Measurements from ENCODE around the gene NR2C2AP.
"Not testable (repeated sequence)": the region's sequence is repeated elsewhere in the genome, so short reads cannot be mapped to it uniquely, and the experiment has no call there.

Gene NR2C2AP

DNA sequence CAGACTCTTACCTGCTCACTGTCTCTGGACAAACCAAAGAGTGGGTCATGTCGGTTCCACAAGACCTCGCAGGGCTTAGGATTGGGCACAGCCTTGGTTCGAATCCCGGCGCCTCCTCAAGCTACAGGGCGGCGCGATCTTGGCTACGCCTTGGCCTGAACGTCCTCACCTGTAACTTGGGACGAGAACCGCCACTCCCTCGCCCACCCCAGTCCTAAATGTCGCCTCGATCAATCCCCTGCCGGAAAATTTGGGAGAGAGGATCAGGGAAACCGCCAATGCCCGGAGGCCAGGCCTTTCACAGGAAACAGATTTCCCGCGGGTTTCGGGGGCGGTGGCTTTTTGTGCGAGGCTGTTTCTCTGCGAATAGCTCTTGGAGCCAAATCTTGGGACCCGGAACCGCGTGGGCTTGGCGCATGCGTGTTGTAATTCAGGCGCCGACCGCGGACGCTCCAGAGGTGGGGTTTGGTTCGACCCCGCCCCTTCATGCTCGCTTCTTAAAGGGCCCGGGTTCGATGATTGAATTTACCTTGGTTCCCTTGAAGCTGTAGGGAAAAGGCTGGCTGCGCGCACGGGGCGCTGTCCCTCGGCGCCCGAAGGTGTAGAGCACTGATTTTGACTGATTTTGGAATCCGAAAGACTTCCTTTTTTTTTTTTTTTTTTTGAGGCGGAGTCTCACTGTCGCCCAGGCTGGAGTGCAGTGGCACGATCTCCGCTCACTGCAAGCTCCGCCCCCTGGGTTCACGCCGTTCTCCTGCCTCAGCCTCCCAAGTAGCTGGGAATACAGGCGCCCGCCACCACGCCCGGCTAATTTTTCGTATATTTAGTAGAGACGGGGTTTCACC lies at the start of gene NR2C2AP:
TSS of gene NR2C2AP (minus strand) at position 403 of the 845 bp plus-strand sequence. CDS start at position 49, 354 bp downstream.
- DNase-seq = peak; percentile 93

DNA sequence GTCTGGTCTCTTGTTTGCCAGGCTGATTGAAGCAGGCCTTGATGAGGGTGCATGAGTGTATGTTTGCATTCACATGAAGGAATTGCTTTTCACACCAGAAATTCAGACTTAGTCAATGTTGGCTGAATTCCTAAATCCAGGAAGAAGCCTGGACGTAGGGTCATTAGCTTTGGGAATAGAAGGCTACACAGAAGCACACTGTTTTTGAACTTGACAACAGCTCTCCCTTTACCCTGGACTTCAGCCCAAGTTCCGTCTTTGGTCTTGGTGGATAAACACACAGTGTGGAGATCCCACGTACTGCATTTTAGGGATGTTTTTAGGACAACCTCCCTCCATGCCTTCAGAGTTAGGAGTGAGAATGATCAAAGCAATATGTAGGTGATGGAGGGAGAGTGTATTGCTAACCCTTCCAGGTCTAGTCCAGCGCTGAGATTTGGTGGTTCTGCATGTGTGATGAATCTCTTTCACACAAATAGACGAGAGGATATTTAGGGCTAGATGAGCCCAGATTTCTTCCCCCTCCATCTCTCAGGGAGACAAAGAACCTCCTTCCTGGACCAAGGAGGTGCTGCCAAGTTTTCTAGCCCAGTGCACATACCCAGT lies 47.1 kb upstream of the NR2C2AP start:
- DNase-seq = no peak

GRCh38 chr19:19240476-19240875 lies 37.3 kb upstream of the NR2C2AP start:
- no peak for DNase-seq

GRCh38 chr19:19239675-19240074 lies 36.5 kb upstream of the NR2C2AP start:
- no peak for DNase-seq

DNA sequence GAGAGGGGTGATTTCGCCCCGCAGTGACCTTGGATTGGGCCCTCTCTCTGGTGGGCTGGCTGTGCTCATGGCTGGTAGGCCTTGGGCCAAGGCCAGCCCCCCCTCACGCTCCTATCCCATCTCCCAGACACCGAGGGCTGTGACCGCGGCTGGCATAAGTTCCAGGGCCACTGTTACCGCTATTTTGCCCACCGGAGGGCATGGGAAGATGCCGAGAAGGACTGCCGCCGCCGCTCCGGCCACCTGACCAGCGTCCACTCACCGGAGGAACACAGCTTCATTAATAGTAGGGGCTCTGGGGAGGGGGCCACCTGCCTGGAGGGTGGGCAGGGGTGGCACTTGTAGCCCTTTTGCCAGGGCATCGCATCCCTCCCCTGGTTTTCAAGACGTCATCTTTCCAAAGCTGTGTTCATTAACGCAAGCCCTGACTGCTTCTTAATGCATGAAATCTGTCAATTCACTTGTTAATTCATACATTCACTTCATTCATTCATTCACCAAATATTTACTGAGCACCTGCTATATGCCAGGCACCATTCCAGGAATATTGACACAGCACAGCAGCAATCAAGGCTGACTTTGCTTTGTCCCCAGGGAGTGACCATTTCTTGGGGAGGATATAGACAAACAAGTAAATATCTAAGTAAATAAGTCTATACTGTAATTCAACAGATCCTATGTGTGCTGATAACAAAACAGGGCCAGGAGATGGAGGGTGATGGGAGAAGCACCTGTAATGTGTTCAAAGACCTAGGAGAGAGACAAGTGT lies 35.1 kb upstream of the NR2C2AP start:
- no peak for DNase-seq

GRCh38 chr19:19236173-19236572 lies 33.0 kb upstream of the NR2C2AP start:
- no peak for DNase-seq

DNA sequence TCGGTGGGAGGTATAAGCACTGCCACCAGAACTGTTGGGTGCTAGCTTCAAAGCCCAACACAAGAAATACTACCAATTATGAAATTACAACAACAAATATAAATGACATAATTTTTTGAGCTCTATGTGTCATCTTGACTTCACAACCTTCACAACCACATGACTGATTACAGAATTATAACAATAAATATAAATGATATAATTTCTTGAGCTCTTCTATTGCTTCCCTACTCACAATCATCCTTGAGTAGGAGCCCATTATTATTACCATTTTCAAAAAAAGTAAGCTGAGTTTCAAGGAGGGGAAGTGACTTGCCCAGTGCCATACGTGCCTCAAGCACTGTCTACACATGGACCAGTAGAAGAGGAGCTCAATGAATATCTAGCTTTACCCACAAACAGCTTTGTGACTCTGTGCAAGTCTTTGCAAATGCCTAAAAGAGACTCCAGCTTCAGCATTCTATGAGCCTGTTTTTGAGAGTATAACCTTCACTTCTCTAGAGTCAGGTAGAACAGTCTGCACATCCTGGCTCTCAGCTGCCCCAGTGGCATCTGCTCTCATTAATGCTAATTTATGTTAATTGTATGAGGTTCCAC lies 31.1 kb upstream of the NR2C2AP start:
- no peak for DNase-seq

- no peak for DNase-seq
Observed at GRCh38 chr19:19232261-19232721, 29.1 kb upstream of the NR2C2AP start.

DNA sequence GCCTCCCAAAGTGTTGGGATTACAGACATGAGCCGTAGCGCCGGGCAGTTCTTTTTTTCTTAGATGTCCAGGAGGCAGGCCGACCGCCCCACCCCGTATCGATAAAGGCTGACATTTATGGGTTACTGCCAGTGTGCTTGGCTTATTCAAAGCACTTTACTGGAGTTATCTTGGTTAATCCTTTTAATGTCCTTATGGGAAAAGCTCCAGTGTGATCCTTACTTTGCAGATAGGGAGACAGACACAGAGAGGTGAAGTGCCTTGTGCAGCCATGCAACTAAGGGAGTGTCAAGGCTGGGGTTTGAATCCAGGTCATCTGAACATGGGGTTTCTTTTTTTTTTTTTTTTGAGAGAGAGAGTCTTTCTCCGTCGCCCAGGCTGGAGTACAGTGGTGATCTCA lies 27.8 kb upstream of the NR2C2AP start:
- DNase-seq = no peak

- no peak for DNase-seq
Observed at GRCh38 chr19:19229701-19230100, 26.5 kb upstream of the NR2C2AP start.

DNA sequence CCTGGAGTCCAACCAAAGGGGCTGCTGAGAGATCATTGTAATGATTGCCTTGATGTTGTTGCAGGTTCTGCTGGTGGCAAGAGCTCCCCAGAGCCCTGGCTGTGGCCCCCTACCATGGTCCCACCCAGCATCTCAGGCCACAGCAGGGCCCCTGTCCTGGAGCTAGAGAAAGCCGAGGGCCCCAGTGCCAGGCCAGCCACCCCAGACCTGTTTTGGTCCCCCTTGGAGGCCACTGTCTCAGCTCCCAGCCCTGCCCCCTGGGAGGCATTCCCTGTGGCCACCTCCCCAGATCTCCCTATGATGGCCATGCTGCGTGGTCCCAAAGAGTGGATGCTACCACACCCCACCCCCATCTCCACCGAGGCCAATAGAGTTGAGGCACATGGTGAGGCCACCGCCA lies 24.0 kb upstream of the NR2C2AP start:
- DNase-seq = no peak

DNA sequence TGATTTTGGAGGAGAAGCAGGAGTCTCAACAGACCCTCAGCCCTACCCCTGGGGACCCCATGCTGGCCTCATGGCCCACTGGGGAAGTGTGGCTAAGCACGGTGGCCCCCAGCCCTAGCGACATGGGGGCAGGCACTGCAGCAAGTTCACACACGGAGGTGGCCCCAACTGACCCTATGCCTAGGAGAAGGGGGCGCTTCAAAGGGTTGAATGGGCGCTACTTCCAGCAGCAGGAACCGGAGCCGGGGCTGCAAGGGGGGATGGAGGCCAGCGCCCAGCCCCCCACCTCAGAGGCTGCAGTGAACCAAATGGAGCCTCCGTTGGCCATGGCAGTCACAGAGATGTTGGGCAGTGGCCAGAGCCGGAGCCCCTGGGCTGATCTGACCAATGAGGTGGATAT lies 23.4 kb upstream of the NR2C2AP start:
- DNase-seq = no peak

DNA sequence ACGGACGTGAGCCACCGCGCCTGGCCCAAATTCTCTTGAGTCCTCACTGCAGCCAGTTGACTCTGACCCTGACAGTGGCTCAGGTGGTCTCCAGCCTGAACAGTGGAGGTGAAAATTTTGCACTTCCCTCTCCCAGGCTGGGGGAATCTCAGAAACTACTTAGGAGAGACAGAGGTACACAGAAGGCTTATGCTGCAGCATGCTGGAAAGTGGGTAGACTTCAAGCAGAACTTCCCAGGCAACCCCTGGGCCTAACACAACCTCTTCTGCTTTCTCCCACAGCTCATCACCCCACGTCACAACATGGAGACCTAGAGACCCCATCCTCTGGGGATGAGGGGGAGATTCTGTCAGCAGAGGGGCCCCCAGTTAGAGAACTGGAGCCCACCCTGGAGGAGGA lies 23.0 kb upstream of the NR2C2AP start:
- no peak for DNase-seq

DNA sequence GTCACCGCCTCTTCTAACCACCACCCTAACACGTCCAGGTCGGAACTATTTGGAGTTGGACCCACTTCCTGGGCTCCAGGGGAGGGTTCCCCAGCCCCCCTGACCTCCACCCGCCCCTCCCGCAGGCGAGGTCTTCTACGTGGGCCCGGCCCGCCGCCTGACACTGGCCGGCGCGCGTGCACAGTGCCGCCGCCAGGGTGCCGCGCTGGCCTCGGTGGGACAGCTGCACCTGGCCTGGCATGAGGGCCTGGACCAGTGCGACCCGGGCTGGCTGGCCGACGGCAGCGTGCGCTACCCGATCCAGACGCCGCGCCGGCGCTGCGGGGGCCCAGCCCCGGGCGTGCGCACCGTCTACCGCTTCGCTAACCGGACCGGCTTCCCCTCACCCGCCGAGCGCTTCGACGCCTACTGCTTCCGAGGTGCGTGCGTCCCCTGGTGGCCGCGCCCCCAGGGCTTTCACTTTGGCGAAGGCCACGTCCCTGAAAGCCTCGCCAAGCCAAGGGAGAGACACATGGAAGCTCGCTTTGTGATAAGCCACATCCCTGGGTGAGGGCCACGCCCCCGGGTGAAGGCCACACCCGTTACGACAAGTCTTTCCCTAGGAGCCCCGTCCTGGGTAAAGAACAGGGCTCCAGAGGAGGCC lies 21.8 kb upstream of the NR2C2AP start:
- DNase-seq = peak; percentile 78

- no peak for DNase-seq
Observed at GRCh38 chr19:19224150-19224851, 21.1 kb upstream of the NR2C2AP start.

- no peak for DNase-seq
Observed at GRCh38 chr19:19223636-19224035, 20.4 kb upstream of the NR2C2AP start.

DNA sequence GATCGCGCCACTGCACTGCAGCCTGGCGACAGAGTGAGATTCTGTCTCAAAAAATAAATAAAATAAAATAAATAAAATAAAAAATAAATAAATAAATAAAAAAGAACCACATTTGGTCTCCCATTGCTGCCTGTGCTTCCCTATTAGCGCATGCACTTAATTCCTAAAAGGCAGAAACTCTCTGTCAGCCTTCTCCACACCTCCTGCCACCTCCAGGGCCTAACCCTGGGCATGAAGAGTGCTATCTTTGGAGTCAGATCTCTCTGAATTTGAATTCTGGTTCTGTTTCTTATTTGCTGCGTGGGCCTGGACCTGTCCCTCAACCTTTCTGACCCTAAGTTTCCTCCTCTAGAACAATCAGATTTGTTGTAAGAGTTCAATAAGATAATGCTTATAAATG lies 19.8 kb upstream of the NR2C2AP start:
- DNase-seq = no peak

- not testable (repeated sequence) for DNase-seq
Observed at GRCh38 chr19:19221000-19221399, 17.8 kb upstream of the NR2C2AP start.

DNA sequence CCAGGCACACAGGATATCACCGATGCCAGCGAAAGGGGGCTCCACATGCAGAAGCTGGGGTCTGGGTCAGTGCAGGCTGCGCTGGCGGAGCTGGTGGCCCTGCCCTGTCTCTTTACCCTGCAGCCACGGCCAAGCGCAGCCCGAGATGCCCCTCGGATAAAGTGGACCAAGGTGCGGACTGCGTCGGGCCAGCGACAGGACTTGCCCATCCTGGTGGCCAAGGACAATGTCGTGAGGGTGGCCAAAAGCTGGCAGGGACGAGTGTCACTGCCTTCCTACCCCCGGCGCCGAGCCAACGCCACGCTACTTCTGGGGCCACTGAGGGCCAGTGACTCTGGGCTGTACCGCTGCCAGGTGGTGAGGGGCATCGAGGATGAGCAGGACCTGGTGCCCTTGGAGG lies 15.7 kb upstream of the NR2C2AP start:
- no peak for DNase-seq

GRCh38 chr19:19217099-19217498 lies 13.9 kb upstream of the NR2C2AP start:
- no peak for DNase-seq

- no peak for DNase-seq
Observed at GRCh38 chr19:19215792-19216191, 12.6 kb upstream of the NR2C2AP start.

GRCh38 chr19:19214892-19215291 lies 11.7 kb upstream of the NR2C2AP start:
- DNase-seq = no peak

Measured in activated CD8-positive, alpha-beta memory T cell treated with anti-CD3 and anti-CD28 coated beads, Interleukin-2, amount 50 U/mL, for 4 hours (primary cell).